Frontal cortex (tissue), 4 donors: ENCODE results near the gene APOBEC3G. TPM values are rescaled to one million over a fixed set of nuclear protein-coding genes. Genes with fewer than 3 reads are reported as not detected.

Experiments used
- DNase-seq, 2 donors: peaks; one replicate each; pipeline ENCODE4 v3.0.0; 2012; ENCODE audit warnings: low spot score in 2 of 2
- FAIRE-seq: peaks from 2 replicates; lab custom pipeline; 2012; peaks lifted over from hg19 to GRCh38; lab: Jason Lieb, UNC
- total RNA-seq: library from RNA; depleted of rRNA; stranded (reverse); fragments of >200 nt; gene quantifications from one replicate; pipeline ENCODE4 v1.2.3, GENCODE V29; 2014
- donor health status: control.
- donor health status: control.
- donor health status: control.

The APOBEC3G gene
- total RNA-seq, 1 donor from 2014 or later: 0.41 TPM

DNA sequence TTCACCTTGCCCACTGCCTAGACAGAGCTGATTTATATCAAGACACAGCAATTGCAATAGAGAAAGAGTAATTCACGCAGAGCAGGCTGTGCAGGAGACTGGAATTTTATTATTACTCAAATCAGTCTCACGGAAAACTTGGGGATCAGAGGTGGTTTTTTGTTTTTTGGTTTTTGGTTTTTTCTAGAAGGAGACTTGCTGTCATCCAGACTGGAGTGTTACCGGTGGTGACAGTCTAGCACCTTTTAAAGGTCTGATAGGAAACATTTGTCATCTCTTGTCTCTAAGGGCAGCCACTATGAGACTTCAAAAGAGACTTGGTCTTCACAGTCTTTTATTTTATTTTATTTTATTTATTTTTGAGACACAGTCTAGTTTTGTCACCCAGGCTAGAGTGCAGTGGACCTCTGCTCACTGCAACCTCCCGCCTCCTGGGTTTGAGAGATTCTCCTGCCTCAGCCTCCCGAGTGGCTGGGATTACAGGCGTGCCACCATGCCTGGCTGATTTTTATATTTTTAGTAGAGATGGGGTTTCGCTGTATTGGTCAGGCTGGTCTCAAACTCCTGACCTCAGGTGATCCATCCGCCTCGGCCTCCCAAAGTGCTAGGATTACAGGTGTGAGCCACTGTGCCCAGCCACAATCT lies 39.0 kb downstream of the APOBEC3G start:
- FAIRE-seq (no peak), DNase-seq (no peak)

DNA sequence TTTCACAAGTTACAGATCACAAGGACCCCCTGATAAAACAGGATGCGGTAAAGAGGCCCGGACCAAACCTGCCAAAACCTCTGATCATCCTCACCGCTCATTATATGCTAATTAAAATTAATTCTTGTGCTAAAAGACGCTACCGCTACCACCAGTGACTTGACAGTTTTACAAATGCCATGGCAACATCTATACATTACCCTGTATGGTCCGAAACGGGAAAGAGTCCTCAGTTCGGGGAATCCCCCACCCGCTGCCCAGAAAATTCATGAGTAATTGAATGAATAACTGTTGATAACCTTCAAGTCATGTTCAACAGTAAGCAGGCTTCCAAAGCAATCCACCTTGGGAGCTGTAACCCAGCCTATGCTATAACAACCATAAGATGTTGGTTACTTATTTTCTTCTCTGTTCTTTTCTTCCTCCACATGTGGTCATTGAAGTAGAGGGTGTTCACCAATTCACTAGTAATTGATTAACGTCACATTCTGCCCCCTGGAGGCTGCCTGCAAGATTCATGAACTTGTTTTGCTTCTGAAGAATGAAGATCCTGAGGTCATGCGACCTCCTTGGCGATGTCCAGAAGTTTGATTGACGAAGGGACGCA lies 40.6 kb downstream of the APOBEC3G start:
- DNase-seq (no peak), FAIRE-seq (no peak)

DNA sequence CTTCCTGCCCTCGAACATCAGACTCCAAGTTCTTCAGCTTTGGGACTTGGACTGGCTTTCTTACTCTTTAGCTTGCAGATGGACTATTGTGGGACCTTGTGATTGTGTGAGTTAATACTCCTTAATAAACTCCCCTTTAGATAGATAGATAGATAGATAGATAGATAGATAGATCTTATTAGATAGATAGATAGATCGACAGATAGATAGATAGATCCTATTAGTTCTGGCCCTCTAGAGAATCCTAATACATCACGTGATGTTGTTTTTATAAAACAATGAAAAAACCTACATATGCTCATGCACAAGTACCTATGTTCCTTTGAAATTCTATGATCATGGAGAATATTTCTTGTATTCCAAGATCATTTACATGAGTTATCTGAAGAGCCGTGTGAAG lies 43.9 kb downstream of the APOBEC3G start:
- FAIRE-seq (no peak), DNase-seq (no peak)

DNA sequence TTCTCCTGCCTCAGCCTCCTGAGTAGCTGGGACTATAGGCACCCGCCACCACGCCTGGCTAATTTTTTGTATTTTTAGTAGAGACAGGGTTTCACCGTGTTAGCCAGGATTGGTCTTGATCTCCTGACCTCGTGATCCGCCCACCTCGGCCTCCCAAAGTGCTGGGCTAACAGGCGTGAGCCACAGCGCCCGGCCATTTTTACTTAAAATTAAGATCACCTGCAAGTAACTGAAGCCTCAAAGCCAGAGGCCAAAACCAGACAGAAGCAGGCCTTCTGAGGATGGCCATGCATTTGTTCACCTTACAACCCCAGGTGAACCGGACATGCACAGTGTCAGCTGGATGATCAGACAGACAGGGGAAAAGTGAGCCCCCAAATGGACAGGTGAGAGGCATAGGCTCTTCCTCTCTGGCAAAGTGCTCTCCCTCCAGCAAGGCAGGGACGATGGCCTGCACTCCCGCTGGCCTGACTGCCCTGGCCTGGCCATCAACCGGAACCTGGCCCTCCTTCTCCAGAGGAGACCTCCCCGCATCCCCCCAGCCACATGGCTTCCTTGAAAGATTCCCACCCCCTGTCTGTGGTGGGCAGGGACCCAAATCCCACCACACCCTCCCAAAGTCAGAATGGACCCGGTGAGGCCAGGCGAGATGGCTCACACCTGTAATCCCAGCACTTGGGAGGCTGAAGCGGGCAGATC lies 45.8 kb downstream of the APOBEC3G start:
- DNase-seq (no peak), FAIRE-seq (no peak)

DNA sequence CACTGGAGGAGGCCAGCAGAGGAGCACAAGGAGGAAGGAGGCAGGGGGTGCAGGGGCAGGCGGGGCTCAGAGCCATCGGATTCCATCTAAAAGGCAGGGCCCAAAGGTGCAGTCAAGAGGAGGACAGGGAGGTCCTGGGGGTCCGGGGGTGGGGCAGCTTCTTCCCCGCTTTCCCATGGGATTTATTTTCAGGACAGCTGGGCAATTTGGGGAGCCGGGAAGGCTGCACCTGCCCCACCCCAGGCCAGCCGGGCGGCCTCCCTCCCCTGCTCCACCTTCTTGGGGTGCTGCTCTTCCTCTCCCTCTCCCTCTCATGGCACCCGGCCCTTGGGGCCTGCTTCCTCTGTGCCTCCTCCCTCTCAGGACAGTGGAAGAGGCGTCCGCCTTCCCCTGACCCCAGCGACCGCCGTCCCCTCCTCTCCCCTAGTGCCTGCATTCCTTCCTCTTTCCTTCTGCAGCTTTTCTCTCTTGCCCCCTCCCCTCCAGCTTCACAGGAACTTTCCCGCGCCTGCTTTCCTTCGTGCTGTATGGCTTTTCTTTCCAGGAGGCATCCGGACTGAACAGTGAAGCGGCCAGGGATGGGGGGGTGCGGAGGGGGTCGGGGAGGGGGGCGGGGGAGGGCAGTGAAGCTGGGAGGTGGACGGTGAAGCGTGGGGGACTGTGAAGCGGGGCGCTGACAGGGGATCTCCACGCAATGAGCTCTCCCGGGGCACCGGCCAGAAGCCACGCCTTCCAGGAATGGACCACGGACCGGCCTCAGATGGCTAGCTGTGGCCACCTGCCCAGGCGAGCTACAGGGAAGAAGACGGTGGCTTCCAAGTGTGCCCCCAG lies 46.9 kb downstream of the APOBEC3G start:
- DNase-seq: peak in 1 of 2 donors; percentile 11
- FAIRE-seq: no peak

DNA sequence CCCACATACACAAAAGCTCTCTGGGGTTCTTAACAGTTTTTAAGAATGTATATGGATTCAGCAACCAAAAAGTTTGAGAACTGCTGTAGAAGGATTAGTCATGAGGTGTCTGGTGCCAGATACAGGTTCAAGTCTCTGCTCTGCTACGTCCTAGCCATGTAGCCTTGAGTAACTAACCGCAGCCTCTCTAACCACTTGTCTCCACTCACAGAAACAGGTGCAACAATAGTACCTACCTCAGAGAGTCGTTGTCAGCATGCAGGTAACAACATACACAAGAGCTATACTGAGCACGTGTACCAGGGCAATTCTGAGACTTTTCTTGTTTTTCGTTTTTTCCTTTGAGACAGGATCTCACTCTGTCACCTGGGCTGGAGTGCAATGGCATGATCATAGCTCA lies 48.5 kb downstream of the APOBEC3G start:
- no peak for FAIRE-seq
- DNase-seq: no peak

DNA sequence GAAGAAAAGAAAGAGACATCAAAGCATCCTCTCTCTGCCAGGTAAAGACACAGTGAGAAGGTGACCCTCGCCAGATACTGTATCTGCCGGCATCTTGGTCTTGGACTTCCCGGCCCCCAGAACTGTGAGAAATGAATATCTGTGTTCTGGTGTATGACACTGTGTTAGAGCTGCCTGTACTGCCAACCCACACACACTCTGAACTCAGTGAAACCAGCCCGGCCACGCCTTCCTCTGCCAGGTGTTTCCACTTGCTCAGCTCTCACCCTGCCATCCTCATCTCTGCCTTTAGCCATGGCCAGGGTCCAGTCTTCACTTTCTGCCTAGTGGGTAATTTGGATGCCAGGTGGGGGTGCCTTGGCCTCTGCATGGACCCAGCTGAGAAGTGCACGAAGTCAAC lies 51.4 kb downstream of the APOBEC3G start:
- DNase-seq: no peak
- no peak for FAIRE-seq

DNA sequence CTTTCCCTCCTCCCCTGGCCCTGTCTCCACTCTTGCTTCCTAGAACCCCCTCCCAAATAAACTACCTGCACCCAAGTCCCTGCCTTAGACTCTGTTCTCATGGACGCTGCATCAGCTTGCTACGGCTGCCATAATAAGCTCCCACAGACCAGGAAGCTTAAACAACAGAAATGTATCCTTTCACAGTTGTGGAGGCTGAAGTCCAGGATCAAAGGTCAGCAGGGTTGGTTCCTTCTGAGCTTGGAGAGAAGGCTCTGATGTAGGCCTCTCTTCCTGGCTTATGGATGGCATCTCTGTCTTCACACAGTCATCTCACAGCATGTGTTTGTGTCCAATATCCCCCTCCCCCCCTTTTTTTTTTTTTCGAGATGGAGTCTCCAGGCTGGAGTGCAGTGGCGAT lies 52.0 kb downstream of the APOBEC3G start:
- no peak for DNase-seq

DNA sequence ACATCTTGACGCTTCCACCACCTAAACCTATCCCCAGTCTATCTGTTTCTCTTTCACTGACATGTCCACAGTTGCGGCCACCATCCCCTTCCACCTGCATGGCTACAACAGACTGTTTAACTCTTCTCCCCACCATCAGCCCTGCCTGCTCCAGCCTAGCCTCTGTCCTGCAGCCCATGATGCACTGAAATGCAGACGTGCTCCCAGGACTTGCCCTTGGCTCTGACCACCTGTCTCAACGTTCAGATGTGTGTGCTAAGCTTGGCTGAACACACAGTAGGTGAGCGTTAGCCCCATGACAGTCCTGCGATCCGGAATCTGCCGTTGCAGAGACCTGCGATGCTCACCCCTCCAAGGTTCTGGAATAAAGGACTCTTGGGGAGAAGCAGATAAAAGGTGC lies 52.7 kb downstream of the APOBEC3G start:
- DNase-seq: no peak
- FAIRE-seq: no peak

More for the DNA sequence above, 52.0 kb downstream of the APOBEC3G start:
- no peak for FAIRE-seq

DNA sequence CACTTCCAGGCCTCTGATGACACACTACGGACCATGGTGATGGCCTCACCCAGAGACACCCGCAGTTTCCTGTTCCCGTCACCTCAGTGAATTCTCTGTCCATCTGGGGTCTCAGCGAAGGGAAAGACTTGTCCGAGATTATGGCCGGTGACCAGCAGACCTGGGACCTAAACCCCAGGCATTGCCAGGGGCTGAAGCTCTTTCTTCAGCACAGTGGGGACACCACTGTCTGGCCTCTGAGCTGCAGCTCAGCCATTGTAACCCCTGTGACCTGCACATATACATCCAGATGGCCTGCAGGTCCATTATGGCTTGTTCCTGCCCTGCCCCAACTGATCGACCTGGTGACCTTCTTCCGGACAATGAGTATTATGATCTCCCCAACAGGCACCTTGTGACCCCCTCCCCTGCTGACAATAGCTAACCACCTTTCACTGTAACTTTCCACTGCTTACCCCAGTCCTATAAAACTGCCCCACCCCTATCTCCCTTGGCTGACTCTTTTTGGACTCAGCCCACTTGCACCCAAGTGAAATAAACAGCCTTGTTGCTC lies 53.2 kb downstream of the APOBEC3G start:
- FAIRE-seq (no peak), DNase-seq (no peak)

DNA sequence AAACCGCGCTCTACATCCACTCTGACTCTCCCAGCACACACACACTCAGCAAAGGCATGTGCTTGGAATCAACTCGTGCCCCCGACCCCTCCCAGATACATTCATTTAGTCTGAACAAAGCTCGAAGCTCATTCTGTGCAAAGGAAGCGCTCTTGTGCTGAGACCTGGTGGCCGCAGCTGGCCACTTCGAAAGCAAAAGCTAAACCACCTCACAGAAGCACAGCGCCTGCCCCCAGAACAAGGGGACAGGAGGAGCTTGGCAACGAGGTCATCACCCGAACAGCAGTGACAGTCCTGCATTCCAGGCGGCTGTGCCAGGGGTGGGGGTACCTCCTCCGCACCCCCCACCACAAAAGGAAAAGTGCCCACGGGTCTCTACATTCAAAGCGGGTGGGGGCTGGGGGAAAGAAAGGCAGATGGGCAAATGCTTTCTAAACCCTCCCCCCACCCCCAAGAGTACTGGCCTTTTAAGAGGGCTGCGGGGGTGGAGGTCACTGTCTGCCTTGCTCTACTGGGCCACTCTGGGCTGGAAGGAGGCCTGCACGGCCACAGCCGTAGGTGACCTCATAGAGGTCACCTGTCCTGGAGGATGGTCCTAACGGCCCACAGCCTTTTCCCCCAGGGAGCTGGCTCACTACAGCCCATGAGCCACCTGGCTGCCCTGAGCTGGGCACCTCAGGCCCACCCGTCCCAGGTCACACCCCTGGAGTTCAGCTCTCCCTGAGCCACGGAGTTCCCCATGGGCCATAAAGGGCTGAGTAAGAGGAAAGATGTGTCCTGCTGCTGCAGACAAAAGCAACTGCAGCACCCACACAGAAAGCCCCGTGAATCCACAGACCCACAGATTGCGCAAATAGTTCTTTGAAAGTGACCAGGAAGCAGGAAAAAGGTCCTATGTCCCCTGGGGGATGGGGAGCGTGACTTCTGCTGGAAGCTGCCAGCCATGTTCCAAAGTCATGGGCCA lies 54.1 kb downstream of the APOBEC3G start:
- FAIRE-seq (no peak), DNase-seq (no peak)

DNA sequence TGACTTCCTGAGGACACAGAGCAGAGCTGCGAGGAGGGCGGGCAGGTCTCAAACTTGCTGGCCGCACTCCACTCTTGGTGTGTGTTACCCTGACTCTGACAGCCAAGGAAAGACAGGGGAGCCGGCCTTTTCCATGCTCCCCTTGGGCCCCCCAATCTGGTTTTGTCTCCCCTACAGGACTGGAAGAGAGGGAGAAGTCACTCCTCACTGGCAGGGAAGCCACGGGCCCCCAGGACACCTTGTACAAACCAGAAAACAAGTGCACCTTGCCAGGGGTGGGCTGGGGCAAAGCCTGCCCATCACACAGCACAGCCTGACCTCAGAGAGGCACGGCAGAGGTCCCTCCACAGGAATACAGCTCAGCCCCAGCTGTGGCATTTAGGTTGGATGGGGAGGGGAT lies 55.2 kb downstream of the APOBEC3G start:
- FAIRE-seq: no peak
- DNase-seq: no peak

DNA sequence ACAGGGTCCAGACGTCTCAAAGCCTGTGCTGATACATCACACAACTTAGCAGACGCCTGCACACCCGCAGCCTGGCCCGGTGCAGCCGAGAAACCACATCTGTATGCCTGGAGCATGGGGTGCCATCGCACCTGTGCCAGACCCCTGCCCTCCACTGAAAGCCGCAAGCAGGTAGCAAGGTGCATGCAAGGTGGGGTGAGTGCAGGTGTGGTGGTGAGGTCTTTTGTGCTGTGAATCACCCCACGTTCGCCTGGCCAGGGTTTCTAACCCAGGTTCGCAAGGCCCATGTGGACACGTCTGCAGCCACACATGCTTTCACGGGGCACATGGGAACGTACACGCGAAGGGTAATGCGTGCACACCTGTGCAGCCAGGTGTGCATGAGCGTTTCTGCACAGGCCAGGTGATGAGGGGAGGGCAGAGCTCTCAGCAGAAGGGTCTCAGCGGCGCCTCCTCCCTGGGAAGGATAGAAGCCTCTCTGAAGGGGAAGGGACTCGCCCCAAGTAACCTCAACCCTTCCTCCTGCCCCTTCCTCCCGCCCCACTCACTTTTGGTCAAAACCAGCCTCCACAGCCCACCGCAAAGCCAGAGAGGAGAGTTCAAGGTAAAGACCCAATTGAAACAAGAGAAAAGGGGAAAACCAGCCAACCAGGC lies 55.9 kb downstream of the APOBEC3G start:
- no peak for DNase-seq
- no peak for FAIRE-seq

DNA sequence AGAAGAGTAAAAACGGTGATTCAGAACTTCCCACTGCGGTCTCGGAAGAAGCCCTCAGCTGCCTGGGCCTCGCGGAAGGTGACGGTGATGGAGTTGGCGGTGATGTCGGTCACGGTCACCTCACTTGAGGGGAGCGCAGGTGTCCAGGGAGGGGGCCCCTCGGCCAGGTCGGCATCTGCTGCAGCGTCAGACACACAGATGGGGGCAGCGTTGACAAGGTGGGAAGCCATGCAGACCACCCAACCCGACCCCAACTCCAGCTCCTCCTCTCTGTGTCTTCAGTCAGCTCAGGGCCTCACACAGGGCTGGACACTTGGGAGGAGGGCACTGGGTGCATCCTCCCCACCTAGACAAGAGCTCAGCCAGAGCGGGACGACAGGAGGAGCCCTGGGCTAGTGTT lies 56.8 kb downstream of the APOBEC3G start:
- DNase-seq (no peak), FAIRE-seq (no peak)

DNA sequence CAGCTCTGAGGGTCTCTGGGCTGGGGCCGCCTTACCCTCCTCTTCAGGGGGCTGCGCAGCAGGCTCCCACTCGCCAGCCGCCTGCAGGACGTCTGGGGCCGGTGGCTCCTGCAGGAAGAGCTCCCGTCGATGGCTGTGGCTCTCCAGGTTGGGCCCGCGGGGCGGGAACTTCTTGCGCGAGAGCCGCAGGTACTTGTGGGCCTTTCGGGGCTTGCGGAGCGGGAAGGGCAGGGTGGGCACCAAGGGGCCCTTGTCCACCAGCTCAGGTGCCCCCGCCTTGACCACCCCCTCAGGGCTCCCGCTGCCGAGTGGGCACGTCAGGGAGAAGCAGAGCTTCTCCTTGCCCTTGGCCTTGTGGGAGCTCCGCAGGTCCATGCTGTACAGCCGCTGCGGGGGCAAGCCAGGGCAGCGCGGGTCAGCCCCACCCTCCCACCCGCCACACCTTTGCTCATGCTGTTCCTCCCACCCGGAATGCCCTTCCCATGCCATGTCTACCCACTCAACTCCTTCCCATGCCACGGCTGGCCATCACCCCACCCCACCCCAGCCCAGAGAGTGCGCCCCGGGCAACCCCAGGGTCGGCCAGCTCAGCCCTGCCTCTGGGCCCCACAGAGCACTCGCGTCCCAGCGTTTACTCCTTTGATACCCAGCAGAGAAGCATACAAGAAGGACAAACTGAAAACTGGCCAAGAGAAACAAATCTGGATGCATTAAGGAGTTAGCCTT lies 57.5 kb downstream of the APOBEC3G start:
- no peak for FAIRE-seq
- DNase-seq: no peak

DNA sequence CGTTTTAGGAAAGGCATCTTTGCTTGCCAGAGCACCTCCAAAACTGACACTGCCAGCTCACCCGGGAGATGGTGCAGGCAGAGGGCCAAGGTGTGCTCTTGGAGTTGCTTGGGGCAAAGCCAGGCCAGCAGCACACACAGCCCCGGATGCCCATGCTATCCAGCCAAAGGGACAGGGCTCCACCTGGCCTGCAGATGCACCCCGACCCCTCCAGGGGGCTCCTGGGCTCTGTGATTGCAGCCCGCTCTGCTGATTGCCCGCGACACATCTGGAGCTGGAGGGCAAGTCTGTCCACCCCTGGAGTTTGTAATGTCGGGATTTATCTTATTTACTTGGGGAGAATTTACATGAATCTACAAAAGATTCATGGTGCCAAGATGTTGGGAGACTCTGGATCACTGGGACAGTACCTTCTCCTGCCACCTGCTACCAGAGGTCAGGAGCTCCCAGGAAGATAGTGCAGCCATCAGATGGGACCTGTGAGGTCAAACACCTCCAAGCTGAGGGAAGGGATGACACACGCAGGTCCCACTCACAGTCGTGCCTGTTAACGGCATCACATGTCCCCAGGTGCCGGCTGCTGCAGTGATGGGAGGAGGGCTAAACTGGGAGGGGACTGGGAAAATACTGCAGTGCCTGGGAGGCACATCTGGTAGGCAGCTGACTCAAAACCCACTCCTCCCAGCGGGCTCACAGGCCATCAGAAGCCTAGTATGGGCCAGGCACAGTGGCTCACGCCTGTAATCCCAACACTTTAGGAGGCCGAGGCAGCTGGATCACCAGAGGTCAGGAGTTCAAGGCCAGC lies 58.2 kb downstream of the APOBEC3G start:
- DNase-seq (no peak), FAIRE-seq (no peak)

DNA sequence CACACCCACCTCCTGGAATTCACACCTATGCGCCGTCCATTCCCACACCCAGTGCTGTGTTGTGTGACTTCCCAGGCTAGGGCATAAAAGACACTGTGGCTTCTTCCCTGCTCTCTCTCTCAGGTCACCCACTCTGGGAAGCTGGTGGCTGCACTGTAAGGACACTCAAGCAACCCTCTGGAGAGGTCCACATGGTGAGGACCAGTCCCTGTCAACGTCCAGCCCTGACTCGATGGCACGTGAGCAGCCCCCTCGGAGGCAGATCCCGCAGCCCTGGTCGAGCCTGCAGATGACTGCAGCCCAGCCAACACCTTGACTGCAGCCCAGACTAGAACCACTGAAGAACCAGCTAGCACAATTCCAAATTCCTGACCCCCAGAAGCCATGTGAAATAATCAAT lies 59.2 kb downstream of the APOBEC3G start:
- no peak for DNase-seq
- no peak for FAIRE-seq
